GM12878 (cell line): ENCODE data around the gene CSAD. TPM values are rescaled to one million over a fixed set of nuclear protein-coding genes. Genes with fewer than 3 reads are reported as not detected.

Experiments used
- ATAC-seq: fragments of 200-7000 bp; cut with Tn5 transposase; 3 replicates; pipeline ENCODE4 v1.9.1; 2020; ENCODE audit warnings: mild to moderate bottlenecking, moderate library complexity
- BruUV-seq: library from RNA; stranded (reverse); fragments of 400-500 nt; replicated peaks from 2 replicates; lab custom pipeline; 2021; lab: Mats Ljungman, UMichigan
- CTCF ChIA-PET: fragments of 300-600 bp; sonication (Branson Sonifier 250); formaldehyde crosslinking; extraction: SDS; loops from one replicate; lab custom pipeline; 2021; ENCODE audit warnings: inconsistent platforms; lab: Yijun Ruan, JAX
- POLR2A ChIA-PET: fragments of 350-600 bp; formaldehyde crosslinking; extraction: SDS; loops from one replicate; lab custom pipeline; 2021; ENCODE audit warnings: inconsistent platforms; lab: Charles Lee
- RAD21 ChIA-PET: fragments of 300-600 bp; sonication (Branson Sonifier 250); formaldehyde crosslinking; loops from one replicate; lab custom pipeline; 2023; ENCODE audit warnings: antibody characterized with exemption; ENCODE audit not compliant: unreplicated experiment; lab: Charles Lee
- SMC1A ChIA-PET: fragments of 300-600 bp; sonication (Branson Sonifier 250); formaldehyde crosslinking; loops from one replicate; lab custom pipeline; 2023; ENCODE audit not compliant: unreplicated experiment, uncharacterized antibody; lab: Charles Lee
- DNase-seq: peaks from one replicate; pipeline ENCODE4 v3.0.0-alpha.2; 2011; ENCODE audit warnings: low read depth, low spot score
- FAIRE-seq: peaks from 3 replicates; lab custom pipeline; 2011; peaks lifted over from hg19 to GRCh38; lab: Jason Lieb, UNC
- H2AFZ ChIP-seq: 2 replicates; pipeline ENCODE4 v1.6.0; 2011; ENCODE audit warnings: low read depth, low read length, control low read depth; ENCODE audit not compliant: control insufficient read depth
- H3K27ac ChIP-seq: 2 replicates; pipeline ENCODE4 v1.5.1; 2011; ENCODE audit warnings: control low read depth; ENCODE audit not compliant: control insufficient read depth, insufficient read depth
- H3K27me3 ChIP-seq, 2 experiments: replicated peaks in 1 of 2; 2 replicates each; pipeline versions ENCODE4 v1.6.0 to v1.6.1; 2011; ENCODE audit warnings: low read length in 1 of 2; ENCODE audit not compliant: control insufficient read depth in 2 of 2, insufficient read depth in 2 of 2
- H3K36me3 ChIP-seq, 2 experiments: 2 replicates each; pipeline ENCODE4 v1.5.1; 2011; ENCODE audit warnings: low read length in 1 of 2; ENCODE audit not compliant: control insufficient read depth in 2 of 2, insufficient read depth in 2 of 2
- H3K4me1 ChIP-seq: 2 replicates; pipeline ENCODE4 v1.6.1; 2011; ENCODE audit warnings: mild to moderate bottlenecking, low read length, moderate library complexity, mixed read lengths; ENCODE audit not compliant: control insufficient read depth, insufficient read depth
- H3K4me2 ChIP-seq: 2 replicates; pipeline ENCODE4 v1.6.0; 2011; ENCODE audit warnings: control low read depth; ENCODE audit not compliant: control insufficient read depth, insufficient read depth
- H3K4me3 ChIP-seq: fragments of 200-600 bp; sonication (generic); 2 replicates; pipeline ENCODE4 v1.5.1; 2016
- H3K79me2 ChIP-seq: 2 replicates; pipeline ENCODE4 v1.6.0; 2011; ENCODE audit warnings: low read length; ENCODE audit not compliant: control insufficient read depth, insufficient read depth
- H3K9ac ChIP-seq: 2 replicates; pipeline ENCODE4 v1.8.0; 2011; ENCODE audit warnings: low read length, control low read depth, mixed read lengths; ENCODE audit not compliant: control insufficient read depth, insufficient read depth
- H3K9me3 ChIP-seq: replicated peaks from 3 replicates; pipeline ENCODE4 v1.5.1; 2011; ENCODE audit warnings: mild to moderate bottlenecking, low read length; ENCODE audit not compliant: control insufficient read depth, insufficient read depth
- H4K20me1 ChIP-seq: 2 replicates; pipeline ENCODE4 v1.6.0; 2011; ENCODE audit not compliant: control insufficient read depth, insufficient read depth
- BMI1 ChIP-seq: fragments of 450-650 bp; IDR thresholded peaks from 2 replicates; pipeline ENCODE4 v1.6.1; 2016; ENCODE audit warnings: mild to moderate bottlenecking, moderate library complexity, borderline replicate concordance
- CREM ChIP-seq: IDR thresholded peaks from 2 replicates; pipeline ENCODE4 v1.6.1; 2014; ENCODE audit warnings: antibody characterized with exemption, low read depth
- DPF2 ChIP-seq: fragments of 450-650 bp; IDR thresholded peaks from 2 replicates; pipeline ENCODE4 v1.6.1; 2017; ENCODE audit warnings: mild to moderate bottlenecking
- GATAD2B ChIP-seq: fragments of 450-650 bp; conservative IDR thresholded peaks from 2 replicates; pipeline ENCODE4 v1.6.1; 2017; ENCODE audit warnings: low read depth, mild to moderate bottlenecking, moderate library complexity
- KAT2A ChIP-seq: conservative IDR thresholded peaks from 2 replicates; pipeline ENCODE4 v1.6.1; 2011; ENCODE audit warnings: low read depth, low read length; ENCODE audit not compliant: control insufficient read depth
- KLF5 ChIP-seq: fragments of 450-650 bp; IDR thresholded peaks from 2 replicates; pipeline ENCODE4 v1.6.1; 2014; ENCODE audit warnings: mild to moderate bottlenecking; ENCODE audit not compliant: partially characterized antibody
- MEF2A ChIP-seq: IDR thresholded peaks from 2 replicates; pipeline ENCODE4 v1.6.1; 2011; ENCODE audit warnings: low read depth, mild to moderate bottlenecking, low read length, moderate library complexity; ENCODE audit not compliant: insufficient read depth
- MYB ChIP-seq: fragments of 150-350 bp; IDR thresholded peaks from 2 replicates; pipeline ENCODE4 v1.6.1; 2014; ENCODE audit warnings: mild to moderate bottlenecking, low read depth, low read length, borderline replicate concordance
- NFIC ChIP-seq: IDR thresholded peaks from 2 replicates; pipeline ENCODE4 v1.6.1; 2012; ENCODE audit warnings: low read depth, mild to moderate bottlenecking, inconsistent platforms, low read length, moderate library complexity
- RAD21 ChIP-seq: IDR thresholded peaks from 2 replicates; pipeline ENCODE4 v1.6.1; 2011; ENCODE audit warnings: mild to moderate bottlenecking, low read depth, low read length, moderate library complexity; ENCODE audit not compliant: insufficient read depth
- RCOR1 ChIP-seq: conservative IDR thresholded peaks from 2 replicates; pipeline ENCODE4 v1.6.1; 2012; ENCODE audit warnings: low read depth, low read length, improper control_type of control experiment
- TBL1XR1 ChIP-seq: IDR thresholded peaks from 2 replicates; pipeline ENCODE4 v1.6.1; 2012; ENCODE audit warnings: low read depth, low read length, improper control_type of control experiment
- WGBS: methylation state at CpG from one replicate; pipeline ENCODE4 v1.1.6; 2016; ENCODE audit warnings: low lambda C conversion rate; ENCODE audit not compliant: insufficient replicate concordance, insufficient coverage; ENCODE audit errors: missing lambda C conversion rate; 5-methylcytosine and 5-hydroxymethylcytosine counted together
- in situ Hi-C: fragments of 300-500 bp; cut with MboI; formaldehyde crosslinking; loops from 9 replicates; pipeline ENCODE4 v1.14.3; 2018; ENCODE audit warnings: mixed read lengths
- intact Hi-C: fragments of 100-400 bp; cut with micrococcal nuclease; formaldehyde crosslinking; loops from one replicate; pipeline ENCODE4 v1.14.2; 2022; ENCODE audit not compliant: unreplicated experiment
- polyA plus RNA-seq, 11 experiments: library from polyadenylated mRNA; depleted of rRNA in 4 of 11; unstranded in 6 of 11; stranded (reverse) in 5 of 11; fragments of >200 nt; fragmentation: Nextera tagmentation in 4 of 11; fragmentation: Illumina TruSeq in 1 of 11; extraction: Ambion mirVana in 4 of 11; extraction: Trizol in 1 of 11; gene quantifications; 1 replicate in 1 of 11; 2 replicates in 10 of 11; pipeline versions ENCODE4 v1.2.1 to v1.2.3, GENCODE V29; 2011 to 2016; ENCODE audit warnings: inconsistent platforms in 2 of 11, missing spikeins in 2 of 11, low read depth in 1 of 11
- total RNA-seq, 4 experiments: library from RNA; depleted of rRNA in 3 of 4; stranded (reverse); fragments of >200 nt in 3 of 4; fragmentation: Illumina TruSeq in 1 of 4; extraction: Trizol in 1 of 4; gene quantifications; 2 replicates each; pipeline versions ENCODE4 v1.2.1 to v1.2.3, GENCODE V29; 2013 to 2021
- TF ChIP-seq, protein P1 (sequence below): fragments of 450-650 bp; IDR thresholded peaks from 2 replicates; pipeline ENCODE4 v1.6.1; 2017; ENCODE audit warnings: mild to moderate bottlenecking, low read depth, inconsistent platforms; ENCODE audit not compliant: poor library complexity, severe bottlenecking

CSAD gene
- total and polyA plus RNA-seq, 10 of the 15 experiments (the other 5 are each of a cell fraction or from before 2014, with no cell fraction given): 1.1 to 20.4 (median 6.2) TPM

DNA sequence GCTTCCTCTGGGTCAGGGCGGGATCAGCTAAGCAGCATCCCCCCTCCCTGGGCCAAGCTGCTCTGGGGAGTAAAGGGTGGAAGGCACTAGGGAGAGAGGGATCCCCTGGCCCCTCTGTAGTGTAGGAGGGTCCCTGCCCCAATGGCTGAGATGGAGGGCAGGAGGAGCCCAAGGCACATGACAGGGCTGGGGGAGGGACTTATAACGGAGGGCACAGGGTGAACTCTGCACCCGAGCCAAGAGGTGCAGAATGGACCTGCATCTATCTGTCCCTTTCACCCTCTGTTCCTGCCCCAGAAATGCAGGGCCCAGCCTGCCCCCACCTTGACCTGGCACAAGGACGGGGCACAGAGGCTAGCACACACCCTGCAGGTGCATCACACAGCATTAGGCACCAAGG lies 30.1 kb upstream of the CSAD start:
- ChIA-PET SMC1A (interaction anchor here (0.6 to 16.4 kb wide), 12 partner anchors 9 to 134 kb away, joined by 3 to 155 read pairs (median 14); partner anchors contain the start of genes AAAS, ESPL1 and SOAT2), POLR2A (interaction anchor here (0.7 to 6.5 kb wide), 6 partner anchors 11 to 110 kb away, joined by 5 to 33 read pairs (median 6); partner anchors contain the start of genes AAAS and PFDN5), CTCF (interaction anchor here (0.5 to 15.7 kb wide), 24 partner anchors 9 to 145 kb away, joined by 3 to 315 read pairs (median 9); partner anchors contain the start of genes AAAS, CSAD, ESPL1 and PFDN5), RAD21 (interaction anchor here (0.9 to 10.8 kb wide), 13 partner anchors 9 to 145 kb away, joined by 3 to 146 read pairs (median 6); partner anchors contain the start of genes AAAS, CSAD, ESPL1 and PFDN5)
- intact Hi-C loops: loop anchor here (5.0 kb wide), 1 partner anchor 296 kb away; the partner anchor contains the start of gene NPFF
- DNase-seq: no peak
- no peak for FAIRE-seq
- no peak for TF ChIP-seq MYB
- no peak for TF ChIP-seq KAT2A
- Histone ChIP-seq H3K4me2 (no peak overlapping the region), H4K20me1 (no peaks in the 10 kb centered on the region), H3K9ac (no peak overlapping the region), H3K4me3 (no peak overlapping the region), H3K9me3 (no peaks in the 10 kb centered on the region), H3K36me3 (peaks cover 6 to 26% of the 10 kb centered on the region in 2 experiments), H3K4me1 (peaks cover 31% of the 10 kb centered on the region), H3K27me3 (no peaks in the 10 kb centered on the region), H3K79me2 (peaks cover 20% of the 10 kb centered on the region), H2AFZ (no peak overlapping the region), H3K27ac (no peak overlapping the region)
- in situ Hi-C loops: loop anchor here (5.0 kb wide), 1 partner anchor 76 kb away; no protein-coding TSS in a partner anchor
- no peak for ATAC-seq
- 100% methylated on average over 4 of the region's 4 CpGs for WGBS
- BruUV-seq: no TSS peak

DNA sequence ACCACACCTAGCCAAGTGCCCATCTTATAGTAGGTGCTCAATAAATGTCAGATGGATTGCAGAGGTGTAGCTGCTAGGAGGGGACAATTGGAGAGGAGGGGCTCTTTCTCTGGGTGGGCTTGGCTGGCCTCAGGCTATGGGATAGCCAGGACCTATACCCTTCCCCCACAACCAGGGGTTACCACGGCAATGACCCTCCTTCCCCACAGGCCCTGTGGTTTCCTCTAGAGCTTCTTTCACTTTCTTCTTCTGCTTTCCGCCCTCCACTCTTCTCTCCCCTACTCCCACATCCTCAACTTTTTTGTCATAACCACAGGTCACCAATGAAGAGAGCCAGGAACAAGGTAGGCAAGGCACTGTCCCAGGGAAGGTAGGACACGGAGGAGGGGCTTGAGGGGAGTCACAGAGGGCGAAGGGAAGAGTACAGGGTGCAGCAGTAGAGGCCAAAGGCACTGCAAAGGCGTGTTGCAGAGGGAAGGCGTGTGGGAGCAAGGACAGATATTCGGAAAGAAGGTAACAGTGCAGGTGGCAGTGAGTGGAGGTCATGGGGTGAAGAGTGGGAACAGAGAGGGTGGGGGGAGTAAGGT lies 28.2 kb upstream of the CSAD start:
- POLR2A ChIA-PET: interaction anchor here (1.2 to 6.5 kb wide), 9 partner anchors 9 to 115 kb away, joined by 4 to 48 read pairs (median 8); partner anchors contain the start of genes CSAD, ESPL1, PFDN5 and ZNF740
- H3K9me3 ChIP-seq: no peaks in the 10 kb centered on the region
- CTCF ChIA-PET: interaction anchor here (0.6 to 15.7 kb wide), 18 partner anchors 8 to 173 kb away, joined by 3 to 315 read pairs (median 5); partner anchors contain the start of genes AAAS, CSAD, ESPL1 and PFDN5
- WGBS: 2% methylated on average over 7 of the region's 7 CpGs
- BruUV-seq: no TSS peak
- peak overlapping the region; percentile 71 for H3K4me3 ChIP-seq
- RAD21 ChIA-PET: interaction anchor here (1.0 to 8.6 kb wide), 13 partner anchors 9 to 116 kb away, joined by 3 to 102 read pairs (median 6); partner anchors contain the start of genes AAAS, CSAD, ESPL1 and MYG1
- peak overlapping the region; percentile 98 for H3K4me2 ChIP-seq
- H2AFZ ChIP-seq: peak overlapping the region; percentile 80
- H4K20me1 ChIP-seq: no peaks in the 10 kb centered on the region
- intact Hi-C loops (no loop called here), in situ Hi-C loops (no loop called here)
- peaks cover 37% of the 10 kb centered on the region for H3K79me2 ChIP-seq
- peak overlapping the region; percentile 93 for H3K27ac ChIP-seq
- H3K4me1 ChIP-seq: peaks cover 36% of the 10 kb centered on the region
- DNase-seq (no peak), FAIRE-seq (no peak), ATAC-seq (peak; percentile 50)
- no peaks in the 10 kb centered on the region for H3K27me3 ChIP-seq
- SMC1A ChIA-PET: interaction anchor here (0.7 to 16.4 kb wide), 21 partner anchors 7 to 212 kb away, joined by 3 to 155 read pairs (median 6); partner anchors contain the start of genes AAAS, CSAD, ESPL1 and SP1
- H3K9ac ChIP-seq: peak overlapping the region; percentile 75
- H3K36me3 ChIP-seq: peaks cover 6 to 22% of the 10 kb centered on the region in 2 experiments
- TF ChIP-seq BMI1 (peak; percentile 75), CREM (peak; percentile 26; the same call in 1 of the 2 replicates), TBL1XR1 (peak; percentile 86), KLF5 (no peak), MEF2A (peak; percentile 60; the same call in 1 of the 2 replicates), RCOR1 (0 out of 2 replicates have a peak, but pooled peaks have one; percentile 37), DPF2 (peak; percentile 87), NFIC (peak; percentile 84; the same call in 1 of the 2 replicates), GATAD2B (peak; percentile 73), RAD21 (0 out of 2 replicates have a peak, but pooled peaks have one; percentile 4)
- TF ChIP-seq, protein P1, sequence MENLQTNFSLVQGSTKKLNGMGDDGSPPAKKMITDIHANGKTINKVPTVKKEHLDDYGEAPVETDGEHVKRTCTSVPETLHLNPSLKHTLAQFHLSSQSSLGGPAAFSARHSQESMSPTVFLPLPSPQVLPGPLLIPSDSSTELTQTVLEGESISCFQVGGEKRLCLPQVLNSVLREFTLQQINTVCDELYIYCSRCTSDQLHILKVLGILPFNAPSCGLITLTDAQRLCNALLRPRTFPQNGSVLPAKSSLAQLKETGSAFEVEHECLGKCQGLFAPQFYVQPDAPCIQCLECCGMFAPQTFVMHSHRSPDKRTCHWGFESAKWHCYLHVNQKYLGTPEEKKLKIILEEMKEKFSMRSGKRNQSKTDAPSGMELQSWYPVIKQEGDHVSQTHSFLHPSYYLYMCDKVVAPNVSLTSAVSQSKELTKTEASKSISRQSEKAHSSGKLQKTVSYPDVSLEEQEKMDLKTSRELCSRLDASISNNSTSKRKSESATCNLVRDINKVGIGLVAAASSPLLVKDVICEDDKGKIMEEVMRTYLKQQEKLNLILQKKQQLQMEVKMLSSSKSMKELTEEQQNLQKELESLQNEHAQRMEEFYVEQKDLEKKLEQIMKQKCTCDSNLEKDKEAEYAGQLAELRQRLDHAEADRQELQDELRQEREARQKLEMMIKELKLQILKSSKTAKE: peak; percentile 61
